ENCODE data around the gene MORN3. TPM values are rescaled to one million over a fixed set of nuclear protein-coding genes. Genes with fewer than 3 reads are reported as not detected.

Gene MORN3
- total and polyA plus RNA-seq, 2 of the 8 experiments (the other 6 are each of a cell fraction or from before 2014, with no cell fraction given), result 0.39 to 0.93 TPM

GRCh38 chr12:121708313-121709063 lies 39.0 kb upstream of the MORN3 start (continued):
- TF ChIP-seq, protein P1, sequence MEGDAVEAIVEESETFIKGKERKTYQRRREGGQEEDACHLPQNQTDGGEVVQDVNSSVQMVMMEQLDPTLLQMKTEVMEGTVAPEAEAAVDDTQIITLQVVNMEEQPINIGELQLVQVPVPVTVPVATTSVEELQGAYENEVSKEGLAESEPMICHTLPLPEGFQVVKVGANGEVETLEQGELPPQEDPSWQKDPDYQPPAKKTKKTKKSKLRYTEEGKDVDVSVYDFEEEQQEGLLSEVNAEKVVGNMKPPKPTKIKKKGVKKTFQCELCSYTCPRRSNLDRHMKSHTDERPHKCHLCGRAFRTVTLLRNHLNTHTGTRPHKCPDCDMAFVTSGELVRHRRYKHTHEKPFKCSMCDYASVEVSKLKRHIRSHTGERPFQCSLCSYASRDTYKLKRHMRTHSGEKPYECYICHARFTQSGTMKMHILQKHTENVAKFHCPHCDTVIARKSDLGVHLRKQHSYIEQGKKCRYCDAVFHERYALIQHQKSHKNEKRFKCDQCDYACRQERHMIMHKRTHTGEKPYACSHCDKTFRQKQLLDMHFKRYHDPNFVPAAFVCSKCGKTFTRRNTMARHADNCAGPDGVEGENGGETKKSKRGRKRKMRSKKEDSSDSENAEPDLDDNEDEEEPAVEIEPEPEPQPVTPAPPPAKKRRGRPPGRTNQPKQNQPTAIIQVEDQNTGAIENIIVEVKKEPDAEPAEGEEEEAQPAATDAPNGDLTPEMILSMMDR (IDR thresholded peaks at IDR 0.05; ENCODE audit: control extremely low read depth in 1 of 3, insufficient read depth in 1 of 3, low read depth in 1 of 3, low read length in 3 of 3), result no peak
- TF ChIP-seq HDAC2 (IDR thresholded peaks at IDR 0.05; ENCODE audit: borderline replicate concordance in 1 of 2, low read depth in 2 of 2, low read length in 2 of 2), result no peak
- TF ChIP-seq PHF8 (conservative IDR thresholded peaks at IDR 0.05; ENCODE audit: low read depth, low read length), result no peak
- no peak for TF ChIP-seq BACH1 (IDR thresholded peaks at IDR 0.05; ENCODE audit: low read length)
- TF ChIP-seq EZH2 (IDR thresholded peaks at IDR 0.05; ENCODE audit: low read depth, low read length, severe bottlenecking), result no peak
- TF ChIP-seq RNF2 (IDR thresholded peaks at IDR 0.05; ENCODE audit: borderline replicate concordance, low read depth, low read length, missing control alignments, poor library complexity, severe bottlenecking), result no peak

Data from H1 (cell line).